22Rv1 (cell line): Measurements from ENCODE around the gene MYO7B.

Experiments
- H3K27ac ChIP-seq: fragments of 450-650 bp; 2 replicates; pipeline ENCODE4 v1.5.1; 2017
- CTCF ChIP-seq: fragments of 450-650 bp; IDR thresholded peaks from 2 replicates; pipeline ENCODE4 v1.5.1; 2017; ENCODE audit warnings: mild to moderate bottlenecking
- ZFX ChIP-seq: fragments of 450-650 bp; IDR thresholded peaks from 2 replicates; pipeline ENCODE4 v1.6.1; 2017; ENCODE audit warnings: antibody characterized with exemption, borderline replicate concordance

The MYO7B gene

GRCh38 chr2:127504552-127505430 is 30.7 kb upstream of the MYO7B start:
- no peak overlapping the region for H3K27ac ChIP-seq
- TF ChIP-seq CTCF, result no peak
- no peak for TF ChIP-seq ZFX

GRCh38 chr2:127506510-127506909 is 29.0 kb upstream of the MYO7B start:
- TF ChIP-seq ZFX (no peak), CTCF (no peak)
- H3K27ac ChIP-seq, result no peak overlapping the region

GRCh38 chr2:127508023-127508630 is 27.4 kb upstream of the MYO7B start:
- no peak overlapping the region for H3K27ac ChIP-seq
- TF ChIP-seq ZFX (no peak), CTCF (no peak)

GRCh38 chr2:127508631-127509034 is 26.9 kb upstream of the MYO7B start:
- TF ChIP-seq CTCF, result no peak
- TF ChIP-seq ZFX, result no peak
- H3K27ac ChIP-seq, result no peak overlapping the region

GRCh38 chr2:127510073-127510472 is 25.4 kb upstream of the MYO7B start:
- no peak overlapping the region for H3K27ac ChIP-seq
- TF ChIP-seq CTCF (no peak), ZFX (no peak)

GRCh38 chr2:127511090-127511695 is 24.3 kb upstream of the MYO7B start:
- no peak overlapping the region for H3K27ac ChIP-seq

More at GRCh38 chr2:127511090-127511695, 24.3 kb upstream of the MYO7B start:
- no peak for TF ChIP-seq CTCF
- TF ChIP-seq ZFX, result no peak
